ENCODE data around the gene FN3KRP. TPM values are rescaled to one million over a fixed set of nuclear protein-coding genes. Genes with fewer than 3 reads are reported as not detected.

The FN3KRP gene
- total and polyA plus RNA-seq, 2 of the 13 experiments (the other 11 are each of a cell fraction or from before 2014, with no cell fraction given), result 22.4 to 28.2 TPM

- TF ChIP-seq ZNF775 (CRISPR knock-in tag; IDR thresholded peaks at IDR 0.05; ENCODE audit: borderline replicate concordance) (peak; percentile 96; the same call in 1 of the 2 replicates), TFDP1 (CRISPR knock-in tag; IDR thresholded peaks at IDR 0.05; ENCODE audit: borderline replicate concordance) (peak; percentile 98), ZNF343 (CRISPR knock-in tag; IDR thresholded peaks at IDR 0.05) (peak; percentile 99), KDM3A (CRISPR knock-in tag; IDR thresholded peaks at IDR 0.05; ENCODE audit: low read depth) (peak; percentile 99), CREM (IDR thresholded peaks at IDR 0.05) (peak; percentile 78), CREM (CRISPR knock-in tag; IDR thresholded peaks at IDR 0.05) (no peak), ZNF780A (CRISPR knock-in tag; IDR thresholded peaks at IDR 0.05) (peak; percentile 98), PHB2 (IDR thresholded peaks at IDR 0.05; ENCODE audit: partially characterized antibody) (no peak), ISX (CRISPR knock-in tag; conservative IDR thresholded peaks at IDR 0.05) (peak; percentile 96), ZBTB39 (CRISPR knock-in tag; IDR thresholded peaks at IDR 0.05) (peak; percentile 97), PREB (CRISPR knock-in tag; IDR thresholded peaks at IDR 0.05) (peak; percentile 66; the same call in 1 of the 2 replicates), ATF4 (CRISPR knock-in tag; IDR thresholded peaks at IDR 0.05) (peak in 1 of 2 experiments; percentile 92; a peak in 2 of 4 replicates), ZNF879 (CRISPR knock-in tag; IDR thresholded peaks at IDR 0.05) (peak; percentile 99), ZNF296 (CRISPR knock-in tag; conservative IDR thresholded peaks at IDR 0.05) (peak; percentile 65), ZNF562 (CRISPR knock-in tag; IDR thresholded peaks at IDR 0.05; ENCODE audit: borderline replicate concordance) (peak; percentile 86; the same call in 1 of the 2 replicates), ZNF558 (CRISPR knock-in tag; IDR thresholded peaks at IDR 0.05; ENCODE audit: borderline replicate concordance) (peak; percentile 98), LCORL (IDR thresholded peaks at IDR 0.05) (no peak), LCORL (CRISPR knock-in tag; IDR thresholded peaks at IDR 0.05) (peak; percentile 99), ZNF350 (CRISPR knock-in tag; IDR thresholded peaks at IDR 0.05; ENCODE audit: borderline replicate concordance, low read depth) (peak; percentile 99), SETDB1 (CRISPR knock-in tag; IDR thresholded peaks at IDR 0.05; ENCODE audit: borderline replicate concordance) (peak; percentile 43; the same call in 1 of the 2 replicates), ZNF598 (CRISPR knock-in tag; IDR thresholded peaks at IDR 0.05; ENCODE audit: borderline replicate concordance) (peak; percentile 99), ZBTB7A (CRISPR knock-in tag; IDR thresholded peaks at IDR 0.05) (peak; percentile 96), U2AF2 (IDR thresholded peaks at IDR 0.05; ENCODE audit: low read depth, low read length) (no peak), ZNF230 (CRISPR knock-in tag; IDR thresholded peaks at IDR 0.05) (peak; percentile 99), NFRKB (IDR thresholded peaks at IDR 0.05) (no peak), NRL (CRISPR knock-in tag; IDR thresholded peaks at IDR 0.05; ENCODE audit: borderline replicate concordance) (peak; percentile 100)
These were observed 21.7 kb downstream of the FN3KRP start (continued) for GRCh38 chr17:82737967-82738877.
